Activated naive CD4-positive, alpha-beta T cell (primary cell): ENCODE data around the gene GBP3.
"Not testable (repeated sequence)": the region's sequence is repeated elsewhere in the genome, so short reads cannot be mapped to it uniquely, and the experiment has no call there.

ENCODE experiments used
- DNase-seq, 4 experiments: peaks; one replicate each; lab custom pipeline; 2025; lab: John Stamatoyannopoulos, UW

GBP3 gene

GRCh38 chr1:88976235-88976634 is 46.4 kb downstream of the GBP3 start:
- no peak for DNase-seq

- not testable (repeated sequence) for DNase-seq
These were observed 48.0 kb downstream of the GBP3 start for GRCh38 chr1:88974616-88975172.

GRCh38 chr1:88973520-88974137 is 49.0 kb downstream of the GBP3 start:
- no peak for DNase-seq

GRCh38 chr1:88961647-88962275 is 60.9 kb downstream of the GBP3 start:
- DNase-seq = no peak

- no peak for DNase-seq
These were observed 61.6 kb downstream of the GBP3 start for GRCh38 chr1:88961081-88961480.
